OCI-LY7 (cell line): ENCODE results near the gene ROR2. TPM values are rescaled to one million over a fixed set of nuclear protein-coding genes. Genes with fewer than 3 reads are reported as not detected.

ENCODE experiments used
- BruUV-seq: library from RNA; stranded (reverse); fragments of 400-500 nt; replicated peaks from 2 replicates; lab custom pipeline; 2021; lab: Mats Ljungman, UMichigan
- CTCF ChIA-PET: fragments of 300-600 bp; sonication (Branson Sonifier 250); formaldehyde crosslinking; loops from one replicate; lab custom pipeline; 2022; ENCODE audit warnings: antibody characterized with exemption; ENCODE audit not compliant: unreplicated experiment; lab: Charles Lee
- POLR2A ChIA-PET: fragments of 300-600 bp; sonication (Branson Sonifier 250); formaldehyde crosslinking; loops from one replicate; lab custom pipeline; 2022; ENCODE audit warnings: antibody characterized with exemption; lab: Charles Lee
- DNase-seq: peaks from one replicate; pipeline ENCODE4 v3.0.0-alpha.2; 2015; ENCODE audit warnings: low spot score
- H2AFZ ChIP-seq: fragments of 200-600 bp; sonication (generic), shearing (Covaris generic); 2 replicates; pipeline ENCODE4 v1.6.1; 2014; ENCODE audit warnings: mild to moderate bottlenecking, antibody characterized with exemption, low read length, moderate library complexity
- H3K27ac ChIP-seq: fragments of 200-600 bp; sonication (generic); 2 replicates; pipeline ENCODE4 v1.5.1; 2014; ENCODE audit warnings: mixed run types, low read depth, mild to moderate bottlenecking, moderate library complexity, low read length, inconsistent platforms; ENCODE audit not compliant: poor library complexity, severe bottlenecking
- H3K36me3 ChIP-seq: fragments of 200-600 bp; sonication (generic); 2 replicates; pipeline ENCODE4 v1.6.1; 2014; ENCODE audit warnings: mild to moderate bottlenecking, antibody characterized with exemption, low read length, moderate library complexity, mixed read lengths; ENCODE audit not compliant: insufficient read depth
- H3K4me1 ChIP-seq: fragments of 200-600 bp; sonication (generic); 2 replicates; pipeline ENCODE4 v1.5.1; 2014; ENCODE audit warnings: mild to moderate bottlenecking, low read length; ENCODE audit not compliant: insufficient read depth, poor library complexity, severe bottlenecking
- H3K4me2 ChIP-seq: fragments of 200-600 bp; sonication (generic); 2 replicates; pipeline ENCODE4 v1.6.1; 2014; ENCODE audit warnings: mild to moderate bottlenecking, low read length
- H3K4me3 ChIP-seq: fragments of 200-600 bp; sonication (generic); 2 replicates; pipeline ENCODE4 v1.5.1; 2014; ENCODE audit warnings: mild to moderate bottlenecking, low read depth, low read length; ENCODE audit not compliant: poor library complexity, severe bottlenecking
- H3K79me2 ChIP-seq: fragments of 200-600 bp; sonication (generic); 2 replicates; pipeline ENCODE4 v1.6.1; 2016; ENCODE audit warnings: low read depth, mild to moderate bottlenecking, low read length, moderate library complexity, mixed read lengths; ENCODE audit not compliant: insufficient read depth
- H3K9me2 ChIP-seq: fragments of 200-600 bp; sonication (generic); 2 replicates; pipeline ENCODE4 v1.6.1; 2016; ENCODE audit warnings: mild to moderate bottlenecking, low read length, mixed read lengths; ENCODE audit not compliant: insufficient read depth
- H3K9me3 ChIP-seq: fragments of 200-600 bp; sonication (generic); 2 replicates; pipeline ENCODE4 v1.6.1; 2014; ENCODE audit warnings: mild to moderate bottlenecking, mixed run types, low read length, mixed read lengths
- H4K20me1 ChIP-seq: fragments of 200-600 bp; sonication (generic); 2 replicates; pipeline ENCODE4 v1.6.1; 2014; ENCODE audit warnings: mild to moderate bottlenecking, antibody characterized with exemption, low read length, moderate library complexity, mixed read lengths; ENCODE audit not compliant: insufficient read depth
- CTCF ChIP-seq: fragments of 200-600 bp; sonication (generic); conservative IDR thresholded peaks from 2 replicates; pipeline ENCODE4 v1.5.1; 2014; ENCODE audit warnings: mild to moderate bottlenecking, antibody characterized with exemption, low read length, moderate library complexity, mixed read lengths
- EZH2phosphoT487 ChIP-seq: fragments of 200-600 bp; sonication (generic); IDR thresholded peaks from 2 replicates; pipeline ENCODE4 v1.6.1; 2018; ENCODE audit warnings: low read depth, borderline replicate concordance, mild to moderate bottlenecking, mixed run types, antibody characterized with exemption, low read length, moderate library complexity, mixed read lengths
- intact Hi-C: fragments of 100-400 bp; cut with micrococcal nuclease; formaldehyde crosslinking; loops from one replicate; pipeline ENCODE4 v1.10.0; 2022; ENCODE audit not compliant: unreplicated experiment
- total RNA-seq, 2 experiments: library from RNA; depleted of rRNA in 1 of 2; stranded (reverse); fragments of >200 nt in 1 of 2; shearing (Covaris generic) in 1 of 2; gene quantifications; 2 replicates each; pipeline ENCODE4 v1.2.3, GENCODE V29; 2014 to 2022

ROR2 gene
- total RNA-seq, 2 experiments from 2014 or later: 0.10 to 0.19 TPM

DNA sequence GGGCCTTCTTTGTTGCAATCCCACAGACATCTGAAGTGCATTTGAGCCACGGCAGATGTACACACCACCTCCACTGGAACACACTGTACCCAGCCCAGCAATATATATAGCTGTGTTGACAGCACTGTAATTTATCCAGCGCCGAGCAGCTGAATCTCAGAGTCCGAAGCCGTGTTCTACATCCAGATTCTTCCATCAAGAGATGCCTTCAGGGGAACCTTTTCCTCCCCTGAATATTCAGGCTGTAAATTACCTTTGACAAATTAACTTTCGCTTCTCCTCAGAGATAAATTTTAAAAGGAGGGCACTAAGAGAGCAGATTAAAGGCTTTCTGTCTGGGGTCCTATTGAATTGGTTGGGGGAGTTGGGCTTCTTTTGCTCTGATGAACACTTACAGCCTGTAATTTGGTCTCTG lies 76.4 kb downstream of the ROR2 start:
- no peaks in the 10 kb centered on the region for H3K9me3 ChIP-seq
- no peak overlapping the region for H3K4me2 ChIP-seq
- no peaks in the 10 kb centered on the region for H3K36me3 ChIP-seq
- intact Hi-C loops: loop anchor here (1.0 kb wide), 1 partner anchor 27 kb away; no protein-coding TSS in a partner anchor
- TF ChIP-seq CTCF (no peak), EZH2phosphoT487 (no peak)
- H3K79me2 ChIP-seq: no peaks in the 10 kb centered on the region
- no peak overlapping the region for H3K27ac ChIP-seq
- H2AFZ ChIP-seq: no peak overlapping the region
- DNase-seq: no peak
- H3K4me3 ChIP-seq: no peak overlapping the region
- H4K20me1 ChIP-seq: no peaks in the 10 kb centered on the region
- BruUV-seq: no TSS peak
- ChIA-PET CTCF (no interaction called here), POLR2A (no interaction called here)
- H3K9me2 ChIP-seq: no peaks in the 10 kb centered on the region
- H3K4me1 ChIP-seq: no peaks in the 10 kb centered on the region

DNA sequence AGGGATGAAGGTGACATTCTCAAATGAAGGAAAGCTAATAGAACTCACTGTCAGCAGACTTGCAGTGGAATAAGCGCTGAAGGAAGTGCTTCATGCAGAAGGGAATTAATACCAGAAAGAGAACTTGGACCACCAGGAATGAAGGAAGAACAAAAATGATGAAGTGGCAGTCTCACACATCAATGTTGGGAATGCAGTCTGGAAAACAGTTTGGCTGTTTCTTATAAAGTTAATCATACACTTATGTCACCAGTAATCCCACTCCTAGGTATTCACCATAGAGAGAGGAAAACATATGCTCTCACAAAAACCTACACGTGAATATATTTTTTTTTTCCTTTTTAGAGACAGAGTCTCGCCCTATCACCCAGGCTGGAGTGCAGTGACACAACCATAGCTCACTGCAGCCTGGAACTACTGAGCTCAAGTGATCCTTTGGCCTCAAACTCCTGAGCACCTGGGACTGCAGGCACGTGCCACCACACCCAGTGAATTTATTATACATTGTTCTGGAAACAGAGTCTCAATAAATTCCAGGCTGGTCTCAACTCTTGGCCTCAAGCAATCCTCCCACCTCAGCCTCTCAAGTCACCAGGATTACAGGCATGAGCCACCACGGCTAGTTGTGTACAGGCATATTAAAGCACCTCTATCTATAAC lies 81.2 kb downstream of the ROR2 start:
- Histone ChIP-seq H3K36me3 (no peaks in the 10 kb centered on the region), H2AFZ (no peak overlapping the region), H4K20me1 (no peaks in the 10 kb centered on the region), H3K4me3 (no peak overlapping the region), H3K9me2 (no peaks in the 10 kb centered on the region), H3K79me2 (no peaks in the 10 kb centered on the region), H3K27ac (no peak overlapping the region), H3K4me1 (no peaks in the 10 kb centered on the region), H3K9me3 (no peaks in the 10 kb centered on the region), H3K4me2 (no peak overlapping the region)
- ChIA-PET CTCF (no interaction called here), POLR2A (no interaction called here)
- intact Hi-C loops: no loop called here
- no peak for TF ChIP-seq CTCF
- TF ChIP-seq EZH2phosphoT487: no peak
- DNase-seq: no peak
- BruUV-seq: no TSS peak

DNA sequence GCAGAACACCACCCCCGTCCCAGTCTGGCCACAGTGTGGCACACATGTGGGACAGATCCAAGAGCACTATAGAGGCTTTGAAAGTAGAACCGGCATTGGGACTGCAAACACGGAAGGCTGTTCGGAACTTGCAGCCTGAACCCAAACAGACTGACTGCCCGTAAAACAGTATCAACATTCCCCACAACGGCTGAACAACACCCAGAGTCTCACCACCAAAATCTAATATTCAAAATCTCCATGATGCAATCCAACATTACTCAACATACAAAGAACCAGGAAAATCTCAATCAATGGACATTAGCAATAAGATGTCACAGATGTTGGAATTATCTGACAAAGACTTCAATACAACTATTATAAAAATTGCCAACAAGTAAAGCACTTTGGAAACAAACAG lies 82.3 kb downstream of the ROR2 start:
- POLR2A ChIA-PET: no interaction called here
- no peaks in the 10 kb centered on the region for H3K79me2 ChIP-seq
- no peaks in the 10 kb centered on the region for H4K20me1 ChIP-seq
- intact Hi-C loops: no loop called here
- H3K9me2 ChIP-seq: no peaks in the 10 kb centered on the region
- BruUV-seq: no TSS peak
- TF ChIP-seq EZH2phosphoT487 (no peak), CTCF (no peak)
- CTCF ChIA-PET: no interaction called here
- H3K36me3 ChIP-seq: no peaks in the 10 kb centered on the region
- H2AFZ ChIP-seq: no peak overlapping the region
- no peaks in the 10 kb centered on the region for H3K9me3 ChIP-seq
- H3K4me3 ChIP-seq: no peak overlapping the region
- DNase-seq: no peak
- no peaks in the 10 kb centered on the region for H3K4me1 ChIP-seq
- no peak overlapping the region for H3K27ac ChIP-seq
- H3K4me2 ChIP-seq: no peak overlapping the region
